Posterior cingulate gyrus (tissue), 11 donors: ENCODE measurements around the gene ZNF710.
"Not testable (repeated sequence)": the region's sequence is repeated elsewhere in the genome, so short reads cannot be mapped to it uniquely, and the experiment has no call there.

Experiments
- DNase-seq, 10 donors: peaks; one replicate each; pipeline versions ENCODE4 v3.0.0 to v3.0.0-alpha.2; 2020 to 2021; ENCODE audit warnings: mixed read lengths in 3 of 10
- intact Hi-C: fragments of 100-400 bp; cut with DNase I; formaldehyde crosslinking; loops from one replicate; pipeline ENCODE4 v1.15.1; 2023

The ZNF710 gene

DNA sequence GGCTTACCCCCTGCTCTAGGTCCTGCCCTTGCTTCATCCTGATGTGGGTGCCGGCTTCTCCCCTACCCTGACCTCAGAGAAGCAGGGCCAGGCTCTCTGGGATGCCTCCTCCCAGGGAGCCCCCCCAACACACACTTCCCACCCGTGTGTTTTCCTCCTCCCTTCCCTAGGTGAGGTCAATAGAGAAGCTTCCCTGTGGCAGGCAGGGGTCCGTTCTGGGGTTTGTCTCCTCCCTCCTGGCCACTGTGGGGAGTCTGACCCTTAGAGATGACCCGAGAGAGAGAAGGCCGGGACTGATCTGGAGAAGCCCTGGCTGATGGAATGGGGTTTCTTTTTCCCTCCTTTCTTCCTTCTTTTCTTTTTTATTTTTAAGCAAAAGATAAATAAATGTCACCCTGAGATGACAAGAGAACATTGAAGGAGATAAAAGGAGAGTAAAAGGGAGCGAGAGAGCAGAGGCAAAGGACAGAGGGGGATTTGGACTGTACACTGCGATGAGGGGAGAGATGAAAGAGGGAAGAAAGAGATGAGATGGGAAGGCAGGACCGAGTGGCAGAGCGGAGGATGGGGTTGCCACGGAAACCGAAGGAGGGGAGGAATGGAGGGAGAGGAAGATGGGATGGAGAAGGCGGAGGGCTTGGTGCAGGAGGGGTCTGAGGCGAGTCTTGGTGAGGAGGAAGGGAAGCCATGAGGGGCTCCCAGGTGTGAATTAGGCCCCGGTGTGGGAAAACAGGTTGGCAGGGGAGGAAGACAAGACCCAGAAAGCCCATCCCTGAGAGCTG, 52.8 kb downstream of the ZNF710 start:
- intact Hi-C loops, result no loop called here
- no peak for DNase-seq

DNA sequence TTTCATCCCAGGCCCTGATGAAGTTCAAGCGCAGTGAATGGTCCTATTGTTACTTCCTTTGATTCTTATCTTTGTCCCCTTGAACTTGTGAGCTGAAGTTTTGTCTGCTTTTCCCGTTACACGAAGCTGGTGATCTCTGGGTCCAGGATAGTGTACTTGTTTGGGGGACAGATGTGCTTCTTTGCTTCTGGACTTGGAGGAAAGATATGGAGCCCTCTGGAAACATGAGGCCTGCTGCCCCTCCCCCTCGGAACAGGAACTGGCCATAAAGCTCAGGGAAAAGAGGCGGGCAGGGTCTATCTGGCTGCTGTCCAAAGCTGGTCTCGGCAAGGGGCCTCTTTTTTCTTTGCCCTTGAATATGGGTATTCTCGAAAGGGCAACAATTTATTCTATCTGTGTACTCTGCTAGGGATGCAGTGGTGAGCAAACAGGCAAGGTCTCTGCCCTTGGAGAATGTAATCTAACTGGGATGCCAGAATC, 53.5 kb downstream of the ZNF710 start:
- intact Hi-C loops, result no loop called here
- DNase-seq, result no peak

DNA sequence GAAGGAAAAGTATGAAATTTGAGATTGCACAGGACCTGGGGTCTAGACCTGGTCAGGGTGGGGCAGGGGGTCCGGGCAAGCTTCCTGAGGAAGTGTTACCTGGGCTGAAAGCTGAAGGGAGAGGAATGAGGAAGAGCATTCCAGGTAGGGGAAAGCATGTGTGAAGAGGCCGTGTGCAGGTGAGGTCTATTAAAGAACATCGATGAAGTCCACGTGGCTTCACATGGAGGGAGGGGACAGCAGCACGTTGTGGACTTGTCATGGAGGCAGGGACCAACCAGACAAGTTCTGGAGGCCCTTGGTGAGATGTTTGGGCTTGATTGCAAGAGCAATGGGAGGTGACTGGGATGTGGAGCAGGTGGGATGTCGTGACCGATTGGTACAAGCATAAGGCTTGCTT, 54.1 kb downstream of the ZNF710 start:
- intact Hi-C loops, result no loop called here
- no peak for DNase-seq

DNA sequence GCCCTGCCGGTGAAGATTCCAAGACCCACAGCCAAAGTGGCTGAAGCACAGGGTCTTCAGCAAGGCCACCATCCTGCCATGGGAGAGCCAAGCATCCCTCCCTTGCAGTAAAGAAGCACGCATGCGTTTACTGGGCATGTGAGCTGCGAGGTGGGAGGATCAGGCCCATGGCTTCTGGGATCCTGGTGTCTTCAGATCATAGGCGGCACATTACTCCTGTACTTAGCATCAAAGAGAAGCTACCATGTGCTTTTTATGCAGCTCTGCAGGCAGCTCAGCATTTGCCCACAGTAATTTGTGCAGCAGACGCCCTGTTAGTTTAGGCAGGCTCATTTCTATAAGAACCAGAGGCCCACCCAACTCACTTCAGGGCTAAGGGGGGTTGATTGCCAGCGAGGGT, 55.4 kb downstream of the ZNF710 start:
- intact Hi-C loops, result no loop called here
- no peak for DNase-seq

DNA sequence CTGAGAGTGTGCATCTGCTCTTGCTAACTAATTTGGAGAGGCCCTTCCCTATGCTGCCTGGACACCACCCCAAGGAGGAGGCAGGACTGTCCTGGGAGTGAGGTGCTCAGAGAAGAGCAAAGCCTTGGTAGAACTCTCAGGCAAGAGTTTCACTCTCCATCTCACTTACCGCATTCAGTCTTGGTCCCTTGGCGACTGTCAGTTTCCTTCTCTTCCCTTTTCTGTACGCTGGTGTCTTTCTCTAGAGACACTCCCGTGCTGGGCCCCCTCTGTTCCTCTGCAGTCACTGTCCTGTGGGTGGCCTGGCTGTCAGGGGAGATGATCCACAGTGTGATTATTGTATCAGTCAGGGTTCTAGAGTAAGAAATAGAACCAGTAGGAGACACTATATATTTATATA, 57.2 kb downstream of the ZNF710 start:
- intact Hi-C loops, result no loop called here
- DNase-seq, result no peak

DNA sequence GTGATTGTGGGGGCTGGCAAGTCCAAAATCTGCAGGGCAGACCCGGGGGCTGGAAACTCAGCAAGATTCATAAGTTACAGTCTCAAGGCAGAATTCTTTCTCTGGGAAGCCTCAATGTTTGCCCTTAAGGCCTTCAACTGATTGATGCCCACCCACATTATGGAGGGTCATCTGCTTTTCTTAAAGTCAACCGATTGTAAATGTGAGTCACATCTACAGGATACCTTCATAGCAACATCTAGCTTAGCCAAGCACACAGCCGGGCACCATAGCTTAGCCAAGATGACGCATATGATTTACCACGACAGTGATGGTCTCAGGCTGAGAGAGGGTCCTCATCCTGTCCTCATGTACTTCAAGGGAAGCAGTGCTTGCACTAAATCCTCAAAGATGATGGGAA, 57.7 kb downstream of the ZNF710 start:
- intact Hi-C loops, result no loop called here

DNA sequence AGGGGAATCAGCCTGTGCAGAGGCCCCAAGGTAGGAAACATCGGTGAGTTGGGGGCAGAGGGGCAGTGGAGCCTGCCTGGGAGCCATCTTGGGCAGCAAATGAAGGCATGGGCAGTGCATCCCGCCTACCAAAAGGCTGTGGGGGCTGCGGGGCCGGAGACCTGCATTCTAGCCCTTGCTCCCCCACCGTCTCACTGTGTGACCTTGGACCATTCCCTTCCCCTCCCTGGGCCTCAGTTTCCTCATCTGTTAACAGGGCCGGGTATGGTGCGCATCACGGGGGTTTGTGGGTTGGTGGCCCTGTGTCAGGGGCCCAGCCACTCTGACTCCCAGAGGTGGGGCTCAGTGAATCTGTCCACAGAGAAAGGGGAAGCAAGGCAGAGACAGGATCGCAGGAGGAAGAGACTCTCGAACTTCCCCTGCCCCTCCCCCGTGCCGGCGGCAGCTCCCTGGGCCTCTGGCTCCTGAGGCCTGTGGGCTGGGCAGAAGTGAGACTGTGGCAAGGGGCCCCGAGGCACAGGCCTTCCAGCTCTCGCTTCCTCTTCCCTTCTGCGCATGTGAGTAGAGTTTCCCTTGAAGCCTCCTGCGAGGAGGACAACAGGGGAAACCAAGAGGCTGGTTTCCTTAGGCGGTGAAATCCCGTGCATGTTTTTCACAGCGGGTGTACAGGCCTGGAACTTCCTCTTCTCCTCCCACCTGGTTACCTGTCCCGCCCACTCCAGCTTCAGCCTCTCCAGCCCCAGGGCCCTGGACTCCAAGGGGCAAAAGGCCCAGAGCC, 58.3 kb downstream of the ZNF710 start:
- DNase-seq, result peak in 4 of 10 donors; percentile 39 to 91 (median 48)
- intact Hi-C loops, result no loop called here

More for the DNA sequence above, 57.7 kb downstream of the ZNF710 start:
- no peak for DNase-seq

DNA sequence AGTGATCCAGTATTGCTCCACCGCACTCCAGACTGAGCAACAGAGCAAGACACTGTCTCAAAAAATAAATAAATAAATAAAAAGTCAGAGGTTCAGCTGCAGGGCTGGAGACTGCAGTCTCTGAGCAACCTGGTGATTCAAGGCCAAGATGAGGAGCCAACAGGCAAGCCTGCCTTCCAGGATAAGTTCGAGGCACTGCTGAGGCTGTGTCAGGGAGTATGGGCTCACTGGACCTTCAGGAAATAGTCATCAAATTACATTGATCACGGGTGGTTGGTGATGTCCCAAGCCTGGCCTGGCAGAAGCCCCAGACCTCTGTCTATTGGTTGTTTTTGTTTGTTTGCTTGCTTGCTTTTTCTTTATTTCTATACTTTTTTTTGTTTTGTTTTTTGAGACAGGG, 59.7 kb downstream of the ZNF710 start:
- intact Hi-C loops, result no loop called here

DNA sequence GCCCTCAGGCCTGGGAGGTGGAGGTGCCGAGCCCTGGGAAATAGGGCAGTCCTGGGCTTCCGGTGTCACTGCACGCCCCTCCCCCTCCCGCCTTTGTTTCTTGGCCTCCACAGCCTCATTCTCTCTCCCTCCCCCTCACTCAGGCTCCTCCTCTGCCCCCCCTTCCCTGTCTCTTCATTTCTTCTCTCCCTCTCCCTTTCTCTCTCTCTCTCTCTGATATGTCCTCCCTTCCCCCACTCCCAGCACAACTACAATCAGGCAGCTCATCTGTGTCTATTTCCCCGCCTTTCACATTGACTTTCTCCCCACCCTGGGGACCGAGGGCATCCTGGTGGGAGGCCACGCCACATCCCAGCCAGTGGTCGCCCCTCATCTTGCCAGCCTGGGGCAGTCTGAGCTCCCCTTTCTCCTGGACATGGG, 60.9 kb downstream of the ZNF710 start:
- peak in 2 of 10 donors; percentile 37 to 61 for DNase-seq
- intact Hi-C loops, result no loop called here

More for the DNA sequence above, 59.7 kb downstream of the ZNF710 start:
- no peak for DNase-seq

DNA sequence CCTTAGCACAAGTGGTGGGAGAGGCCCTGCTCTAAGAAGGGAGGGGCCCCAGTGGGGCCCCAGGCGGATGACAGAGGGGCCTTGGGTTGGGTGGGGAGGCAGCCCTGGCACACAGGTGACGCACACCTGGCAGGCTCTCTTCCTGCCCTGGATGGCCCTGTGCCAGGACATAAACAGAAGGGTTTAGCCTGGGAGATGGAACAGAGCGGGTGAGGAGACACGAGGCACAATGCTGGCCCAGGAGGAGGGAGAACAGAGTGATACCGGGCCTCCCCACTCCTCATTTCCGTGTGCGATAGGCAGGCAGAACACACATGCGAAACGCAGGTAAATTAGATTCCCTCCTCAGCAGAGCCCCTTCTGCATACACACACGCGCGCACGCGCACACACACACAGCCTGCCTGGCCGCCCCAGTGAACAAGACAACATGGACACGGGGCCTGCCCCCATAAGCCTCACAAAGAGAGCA, 61.4 kb downstream of the ZNF710 start:
- DNase-seq, result no peak
- intact Hi-C loops, result no loop called here

DNA sequence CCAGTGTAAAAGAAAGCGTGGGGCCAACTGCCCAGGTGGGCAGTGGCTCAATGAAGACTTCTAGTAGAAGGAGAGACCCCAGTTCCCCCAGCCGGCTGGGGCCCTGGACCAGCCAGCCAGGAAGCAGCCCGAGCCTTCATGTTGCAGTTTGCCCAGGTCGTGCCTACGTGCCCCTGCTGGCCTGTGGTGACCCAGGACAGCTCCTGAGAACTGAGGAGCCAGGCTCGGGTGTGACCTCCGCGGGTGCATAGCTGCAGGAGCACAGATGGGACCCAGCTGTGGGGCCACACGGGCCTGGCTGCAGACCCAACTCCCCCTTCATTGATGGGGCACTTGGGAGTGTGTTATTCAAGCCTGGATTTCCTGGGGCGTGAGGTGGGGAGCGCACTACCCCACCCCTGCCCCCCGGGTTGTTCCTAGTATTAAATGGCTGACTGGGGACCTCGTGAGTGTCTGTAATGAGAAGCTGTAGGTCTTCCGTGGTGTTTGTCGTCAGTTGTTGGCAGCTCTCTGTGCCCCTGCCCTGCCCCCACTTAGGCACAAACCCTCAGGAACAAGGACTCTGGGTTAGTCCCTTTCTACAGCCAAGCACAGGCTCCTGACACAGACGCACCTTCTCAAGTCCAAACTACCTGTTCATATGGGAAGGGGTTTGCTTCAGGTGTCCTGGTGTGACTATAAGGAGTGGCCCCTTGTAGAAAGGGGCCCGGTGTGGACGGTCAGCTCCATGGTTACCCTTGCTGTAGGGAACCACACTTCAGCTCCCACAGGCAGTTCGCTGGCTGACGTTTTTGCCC, 62.0 kb downstream of the ZNF710 start:
- DNase-seq, result no peak
- intact Hi-C loops, result no loop called here

DNA sequence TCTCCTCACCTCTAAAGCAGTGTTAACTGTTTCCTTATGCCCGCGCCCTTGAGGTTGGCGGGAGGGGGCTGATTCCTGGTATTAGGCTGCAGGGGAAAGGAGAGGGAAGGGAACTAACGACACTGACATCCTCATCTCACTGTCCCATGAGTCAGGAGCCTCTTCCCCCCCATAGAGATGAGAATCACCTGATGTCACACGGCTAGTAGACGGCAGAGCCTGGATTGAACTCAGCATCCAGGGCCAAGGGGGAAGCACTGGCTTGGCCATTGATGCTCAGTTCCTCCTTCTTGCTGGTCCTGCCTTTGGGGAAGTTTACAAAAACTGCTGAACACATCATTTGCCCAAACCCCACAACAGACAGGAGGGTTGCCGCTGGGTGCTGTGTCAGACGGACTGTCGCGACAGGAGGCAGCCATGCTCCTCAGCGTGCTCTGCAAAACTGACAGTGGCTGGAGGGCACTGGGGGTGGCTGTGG, 62.7 kb downstream of the ZNF710 start:
- intact Hi-C loops, result no loop called here
- DNase-seq, result no peak

DNA sequence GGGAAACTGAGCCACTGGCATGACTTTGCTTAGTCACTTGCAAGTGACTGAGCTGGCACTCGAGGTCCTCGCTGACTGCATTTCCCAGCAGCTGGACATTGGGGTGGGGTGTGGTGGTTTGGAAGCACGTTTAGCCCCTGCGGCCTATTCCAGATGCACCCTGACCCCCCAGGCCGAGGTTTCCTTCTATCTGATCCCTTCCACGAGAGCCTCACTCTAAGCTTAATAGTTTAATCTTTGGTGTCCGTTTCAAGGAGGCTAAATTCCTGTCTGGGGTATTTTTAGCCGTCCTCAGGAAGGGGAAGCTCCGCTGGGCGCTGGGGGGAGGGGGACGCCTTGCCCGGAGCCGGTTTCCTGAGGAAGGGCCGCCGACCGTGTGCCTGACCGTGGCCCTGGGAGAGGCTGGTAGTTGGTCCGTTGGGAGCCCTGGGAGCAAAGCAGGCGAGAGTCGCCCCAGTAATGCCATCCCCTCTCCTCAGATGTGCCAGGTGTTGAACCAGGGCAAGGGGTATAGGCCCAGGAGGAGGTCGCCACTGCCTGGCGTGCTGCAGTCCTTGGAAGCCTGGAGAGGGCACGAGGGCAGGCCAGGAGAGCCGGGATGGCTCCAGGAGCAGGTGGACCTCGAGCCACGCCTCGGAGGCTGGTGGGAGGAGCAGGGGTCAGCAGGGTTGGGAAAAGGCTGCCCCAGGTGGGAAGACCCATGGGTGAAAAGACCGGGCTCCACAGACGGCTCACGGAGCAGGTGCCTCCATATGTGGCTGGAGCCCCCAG, 64.0 kb downstream of the ZNF710 start:
- intact Hi-C loops, result no loop called here
- DNase-seq, result peak in 1 of 10 donors; percentile 37

DNA sequence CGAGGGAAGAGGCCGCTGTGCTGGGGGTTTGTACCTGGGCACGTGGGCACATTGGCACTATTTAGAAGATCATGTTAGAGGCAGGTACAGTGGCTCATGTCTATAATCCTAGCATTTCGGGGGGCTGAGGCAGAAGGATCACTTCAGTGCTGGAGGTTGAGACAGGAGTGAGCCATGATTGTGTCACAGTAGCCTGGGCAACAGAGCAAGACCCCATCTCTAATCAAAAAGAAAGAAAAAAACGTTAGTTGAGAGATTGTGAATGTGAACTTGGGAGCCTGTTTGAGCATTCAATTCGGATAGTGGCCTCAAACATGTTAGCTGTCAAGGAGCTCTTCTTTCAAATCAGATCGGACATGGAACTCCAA, 64.5 kb downstream of the ZNF710 start:
- no peak for DNase-seq
- intact Hi-C loops, result no loop called here

DNA sequence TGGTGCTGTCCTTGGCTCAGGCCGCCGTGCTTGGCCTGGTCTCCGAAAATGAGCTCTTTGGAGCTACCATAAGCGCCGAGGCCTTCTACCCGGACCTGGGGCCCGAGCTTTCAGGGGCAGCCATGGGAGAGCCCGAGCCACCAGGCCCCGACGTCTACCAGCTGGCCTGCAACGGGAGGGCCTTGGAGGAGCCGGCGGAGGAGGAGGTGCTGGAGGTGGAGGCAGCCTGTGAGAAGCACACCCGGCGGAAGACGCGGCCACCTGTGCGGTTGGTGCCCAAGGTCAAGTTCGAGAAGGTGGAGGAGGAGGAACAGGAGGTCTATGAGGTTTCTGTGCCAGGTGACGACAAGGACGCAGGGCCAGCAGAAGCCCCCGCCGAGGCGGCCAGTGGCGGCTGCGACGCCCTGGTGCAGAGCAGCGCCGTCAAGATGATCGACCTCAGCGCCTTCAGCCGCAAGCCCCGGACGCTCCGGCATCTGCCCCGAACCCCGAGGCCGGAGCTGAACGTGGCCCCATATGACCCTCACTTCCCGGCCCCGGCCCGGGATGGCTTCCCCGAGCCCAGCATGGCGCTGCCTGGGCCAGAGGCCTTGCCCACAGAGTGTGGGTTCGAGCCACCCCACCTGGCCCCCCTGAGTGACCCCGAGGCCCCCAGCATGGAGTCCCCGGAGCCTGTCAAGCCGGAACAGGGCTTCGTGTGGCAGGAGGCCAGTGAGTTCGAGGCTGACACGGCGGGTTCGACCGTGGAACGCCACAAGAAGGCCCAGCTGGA, 66.2 kb downstream of the ZNF710 start:
- DNase-seq, result no peak
- intact Hi-C loops, result no loop called here

DNA sequence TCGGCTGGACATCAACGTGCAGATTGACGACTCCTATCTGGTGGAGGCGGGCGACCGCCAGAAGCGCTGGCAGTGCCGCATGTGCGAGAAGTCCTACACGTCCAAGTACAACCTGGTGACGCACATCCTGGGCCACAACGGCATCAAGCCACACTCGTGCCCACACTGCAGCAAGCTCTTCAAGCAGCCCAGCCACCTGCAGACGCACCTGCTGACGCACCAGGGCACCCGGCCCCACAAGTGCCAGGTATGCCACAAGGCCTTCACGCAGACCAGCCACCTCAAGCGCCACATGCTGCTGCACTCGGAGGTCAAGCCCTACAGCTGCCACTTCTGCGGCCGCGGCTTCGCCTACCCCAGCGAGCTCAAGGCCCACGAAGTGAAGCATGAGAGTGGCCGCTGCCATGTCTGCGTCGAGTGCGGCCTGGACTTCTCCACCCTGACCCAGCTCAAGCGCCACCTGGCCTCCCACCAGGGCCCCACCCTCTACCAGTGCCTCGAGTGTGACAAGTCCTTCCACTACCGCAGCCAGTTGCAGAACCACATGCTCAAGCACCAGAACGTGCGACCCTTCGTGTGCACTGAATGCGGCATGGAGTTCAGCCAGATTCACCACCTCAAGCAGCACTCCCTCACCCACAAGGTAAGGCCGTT, 67.0 kb downstream of the ZNF710 start:
- no peak for DNase-seq

DNA sequence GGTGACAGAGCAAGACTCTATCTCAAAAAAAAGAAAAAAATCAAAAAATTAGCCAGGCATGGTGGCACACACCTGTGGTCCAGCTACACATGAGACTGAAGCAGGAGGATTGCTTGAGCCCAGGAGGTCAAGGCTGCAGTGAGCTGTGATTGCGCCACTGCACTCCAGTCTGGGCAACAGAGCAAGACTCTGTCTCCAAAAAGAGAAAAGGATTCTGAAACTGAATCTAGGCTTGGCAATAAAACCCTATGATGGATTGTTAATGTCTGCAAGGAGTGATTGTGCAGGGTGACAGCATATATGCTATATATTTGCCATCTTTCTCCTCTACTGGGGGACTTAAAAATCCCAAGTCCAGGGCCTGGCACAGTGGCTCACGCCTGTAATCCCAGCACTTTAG, 69.5 kb downstream of the ZNF710 start:
- DNase-seq, result not testable (repeated sequence)
- intact Hi-C loops, result loop anchor here (5.0 kb wide), 2 partner anchors 63 to 178 kb away; partner anchors contain the start of gene AP3S2

More for the DNA sequence above, 67.0 kb downstream of the ZNF710 start:
- intact Hi-C loops, result no loop called here

DNA sequence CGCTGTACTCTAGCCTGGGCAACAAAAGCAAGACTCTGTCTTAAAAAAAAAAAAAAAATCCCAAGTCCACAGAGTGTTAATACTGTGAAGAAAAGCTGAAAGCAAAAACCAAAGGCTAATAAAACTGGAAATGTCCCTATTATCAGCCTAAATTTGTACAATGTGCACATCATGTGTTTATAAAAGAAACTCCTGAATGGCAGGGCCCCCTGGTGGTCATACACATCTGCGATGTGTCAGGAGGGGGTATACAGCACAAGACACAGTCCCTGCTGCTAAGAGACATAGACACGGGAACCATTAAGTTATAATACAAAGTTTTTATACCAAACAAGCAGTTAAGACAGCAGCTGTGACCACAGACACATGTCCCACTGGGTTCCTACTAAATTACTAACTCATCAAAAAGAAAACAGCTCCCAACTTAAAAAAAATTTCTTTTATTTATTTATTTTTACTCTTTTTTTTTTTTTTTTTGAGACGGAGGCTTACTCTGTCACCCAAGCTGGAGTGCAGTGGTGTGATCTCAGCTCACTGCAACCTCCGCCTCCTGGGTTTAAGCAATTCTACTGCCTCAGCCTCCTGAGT, 70.2 kb downstream of the ZNF710 start:
- DNase-seq, result peak in 7 of 10 donors; percentile 74 to 95 (median 79)
- intact Hi-C loops, result loop anchor here (5.0 kb wide), 2 partner anchors 64 to 179 kb away; partner anchors contain the start of gene AP3S2
